IPS DF 6.9 (cell line): ENCODE measurements around the gene RPS5.
"Not testable (repeated sequence)": the region's sequence is repeated elsewhere in the genome, so short reads cannot be mapped to it uniquely, and the experiment has no call there.

ENCODE experiments used
- DNase-seq: peaks from one replicate; pipeline ENCODE4 v3.0.0-alpha.2; 2013; ENCODE audit warnings: low read depth, low spot score
- H3K27ac ChIP-seq: one replicate; pipeline ENCODE4 v1.5.1; 2013; ENCODE audit warnings: low read length, control low read depth
- H3K27me3 ChIP-seq: 2 replicates; pipeline ENCODE4 v1.6.1; 2013; ENCODE audit warnings: mild to moderate bottlenecking, low read length; ENCODE audit not compliant: control insufficient read depth, insufficient read depth
- H3K36me3 ChIP-seq: 2 replicates; pipeline ENCODE4 v1.6.1; 2013; ENCODE audit warnings: low read length; ENCODE audit not compliant: control insufficient read depth, insufficient read depth
- H3K4me1 ChIP-seq: 2 replicates; pipeline ENCODE4 v1.6.1; 2013; ENCODE audit warnings: low read length; ENCODE audit not compliant: control insufficient read depth, insufficient read depth
- H3K4me3 ChIP-seq: 2 replicates; pipeline ENCODE4 v1.5.1; 2013; ENCODE audit warnings: mild to moderate bottlenecking, low read length
- H3K9me3 ChIP-seq: 2 replicates; pipeline ENCODE4 v1.6.1; 2013; ENCODE audit warnings: low read length, inconsistent platforms; ENCODE audit not compliant: control insufficient read depth, insufficient read depth
- WGBS: extraction: QIAGEN DNeasy Blood & Tissue Kit; methylation state at CpG from one replicate; pipeline ENCODE4 v1.1.7; 2013; ENCODE audit warnings: mixed read lengths, missing lambda C conversion rate; ENCODE audit not compliant: insufficient read length, insufficient coverage; 5-methylcytosine and 5-hydroxymethylcytosine counted together

The RPS5 gene

GRCh38 chr19:58398545-58398944 is 11.5 kb downstream of the RPS5 start:
- Histone ChIP-seq H3K9me3 (no peaks in the 10 kb centered on the region), H3K4me1 (peaks cover 10% of the 10 kb centered on the region; the same call in 1 of the 2 replicates), H3K4me3 (no peak overlapping the region), H3K27me3 (no peaks in the 10 kb centered on the region; the same call in 1 of the 2 replicates), H3K27ac (no peak overlapping the region), H3K36me3 (peaks cover 14% of the 10 kb centered on the region)
- DNase-seq, result no peak
- WGBS, result no CpG with 5 or more reads among the region's 6 CpGs

- Histone ChIP-seq H3K27ac (no peak overlapping the region), H3K36me3 (peaks cover 2% of the 10 kb centered on the region), H3K27me3 (no peaks in the 10 kb centered on the region; the same call in 1 of the 2 replicates), H3K4me1 (peaks cover 10% of the 10 kb centered on the region; the same call in 1 of the 2 replicates), H3K4me3 (no peak overlapping the region), H3K9me3 (no peaks in the 10 kb centered on the region)
- no peak for DNase-seq
- WGBS, result no CpG with 5 or more reads among the region's 3 CpGs
These were observed 12.8 kb downstream of the RPS5 start for GRCh38 chr19:58399903-58400302.

- H3K27ac ChIP-seq, result no peak overlapping the region
- H3K4me1 ChIP-seq, result peaks cover 8% of the 10 kb centered on the region; the same call in 1 of the 2 replicates
- no CpG with 5 or more reads among the region's 18 CpGs for WGBS
- peak overlapping the region; percentile 28; the same call in 1 of the 2 replicates for H3K4me3 ChIP-seq
- no peak for DNase-seq
- no peaks in the 10 kb centered on the region for H3K36me3 ChIP-seq
- no peaks in the 10 kb centered on the region for H3K9me3 ChIP-seq
- no peaks in the 10 kb centered on the region; the same call in 1 of the 2 replicates for H3K27me3 ChIP-seq
These were observed 13.3 kb downstream of the RPS5 start for GRCh38 chr19:58400316-58400915.

GRCh38 chr19:58400916-58401839 is 14.1 kb downstream of the RPS5 start:
- no peaks in the 10 kb centered on the region for H3K36me3 ChIP-seq
- H3K27ac ChIP-seq, result no peak overlapping the region
- peak overlapping the region; percentile 65 for H3K4me3 ChIP-seq
- peaks cover 7% of the 10 kb centered on the region; the same call in 1 of the 2 replicates for H3K4me1 ChIP-seq
- H3K9me3 ChIP-seq, result no peaks in the 10 kb centered on the region
- no peaks in the 10 kb centered on the region; the same call in 1 of the 2 replicates for H3K27me3 ChIP-seq
- DNase-seq, result peak; percentile 98
- no CpG with 5 or more reads among the region's 80 CpGs for WGBS

- WGBS, result no CpG with 5 or more reads among the region's 23 CpGs
- Histone ChIP-seq H3K27ac (no peak overlapping the region), H3K4me1 (peaks cover 6% of the 10 kb centered on the region; the same call in 1 of the 2 replicates), H3K4me3 (peak overlapping the region; percentile 65; the same call in 1 of the 2 replicates), H3K27me3 (no peaks in the 10 kb centered on the region; the same call in 1 of the 2 replicates), H3K9me3 (no peaks in the 10 kb centered on the region), H3K36me3 (no peaks in the 10 kb centered on the region)
- DNase-seq, result no peak
These were observed 14.9 kb downstream of the RPS5 start for GRCh38 chr19:58401840-58402421.

GRCh38 chr19:58403920-58404478 is 16.9 kb downstream of the RPS5 start:
- no CpG with 5 or more reads among the region's 5 CpGs for WGBS
- not testable (repeated sequence) for H3K36me3 ChIP-seq, DNase-seq, H3K4me1 ChIP-seq, H3K27me3 ChIP-seq, H3K4me3 ChIP-seq, H3K9me3 ChIP-seq, H3K27ac ChIP-seq

GRCh38 chr19:58406818-58407657 is 20.0 kb downstream of the RPS5 start:
- H3K9me3 ChIP-seq, result no peaks in the 10 kb centered on the region
- peaks cover 6% of the 10 kb centered on the region for H3K4me1 ChIP-seq
- H3K36me3 ChIP-seq, result no peaks in the 10 kb centered on the region
- H3K4me3 ChIP-seq, result no peak overlapping the region; the same call in 1 of the 2 replicates
- no peak overlapping the region for H3K27ac ChIP-seq
- no peaks in the 10 kb centered on the region for H3K27me3 ChIP-seq
- DNase-seq, result no peak
- no CpG with 5 or more reads among the region's 10 CpGs for WGBS

GRCh38 chr19:58407658-58408151 is 20.6 kb downstream of the RPS5 start:
- H3K4me3 ChIP-seq, result peak overlapping the region; percentile 75
- H3K36me3 ChIP-seq, result no peaks in the 10 kb centered on the region
- no peaks in the 10 kb centered on the region for H3K9me3 ChIP-seq
- DNase-seq, result no peak
- H3K4me1 ChIP-seq, result peaks cover 6% of the 10 kb centered on the region
- WGBS, result no CpG with 5 or more reads among the region's 22 CpGs
- H3K27ac ChIP-seq, result no peak overlapping the region
- H3K27me3 ChIP-seq, result no peaks in the 10 kb centered on the region

- H3K27ac ChIP-seq, result no peak within 1 kb of the TSS
- H3K27me3 ChIP-seq, result no peaks in the 10 kb centered on the region
- H3K4me1 ChIP-seq, result peaks cover 6% of the 10 kb centered on the region
- no peaks in the 10 kb centered on the region for H3K36me3 ChIP-seq
- H3K9me3 ChIP-seq, result no peaks in the 10 kb centered on the region
- WGBS, result no CpG with 5 or more reads among the region's 100 CpGs
- H3K4me3 ChIP-seq, result peak within 1 kb of the TSS; percentile 75
- DNase-seq, result peak; percentile 86
These were observed 21.3 kb downstream of the RPS5 start, which contains the start of gene ZNF584 for GRCh38 chr19:58408152-58409009. ZNF584 (plus strand) TSS chr19:58408649; CDS start chr19:58409148, 499 bp downstream.
